HG03039 (cell line): Measurements from ENCODE around the gene FARS2.
A peak's percentile ranks its signal among the peaks of the same experiment; 100 is the strongest.

Experiments used
- ATAC-seq: cut with Tn5 transposase; IDR thresholded peaks from one replicate; pipeline ENCODE4 v1.9.1; 2021; ENCODE audit warnings: mild to moderate bottlenecking, moderate library complexity; ENCODE audit not compliant: unreplicated experiment

Gene FARS2

DNA sequence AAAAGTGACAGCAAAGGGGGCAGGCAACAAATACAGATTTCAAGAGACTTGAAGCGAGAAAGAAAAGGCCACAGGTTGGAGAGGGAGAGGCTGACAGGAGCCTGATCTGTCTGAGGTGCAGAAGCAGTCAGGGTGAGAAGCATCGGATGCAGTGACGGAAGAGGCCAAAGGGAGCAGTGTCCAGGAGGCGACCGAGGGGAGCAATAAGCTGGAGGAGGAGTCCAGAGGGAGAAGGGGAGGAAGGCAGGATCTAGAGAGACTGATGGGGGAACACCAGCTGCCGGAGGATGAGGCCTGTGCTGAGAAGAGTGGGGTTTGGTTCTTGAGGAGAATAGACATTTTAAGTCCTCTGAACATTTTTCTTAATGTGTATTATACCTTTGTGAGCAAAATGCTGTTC, 23.8 kb downstream of the FARS2 start:
- no peak for ATAC-seq

DNA sequence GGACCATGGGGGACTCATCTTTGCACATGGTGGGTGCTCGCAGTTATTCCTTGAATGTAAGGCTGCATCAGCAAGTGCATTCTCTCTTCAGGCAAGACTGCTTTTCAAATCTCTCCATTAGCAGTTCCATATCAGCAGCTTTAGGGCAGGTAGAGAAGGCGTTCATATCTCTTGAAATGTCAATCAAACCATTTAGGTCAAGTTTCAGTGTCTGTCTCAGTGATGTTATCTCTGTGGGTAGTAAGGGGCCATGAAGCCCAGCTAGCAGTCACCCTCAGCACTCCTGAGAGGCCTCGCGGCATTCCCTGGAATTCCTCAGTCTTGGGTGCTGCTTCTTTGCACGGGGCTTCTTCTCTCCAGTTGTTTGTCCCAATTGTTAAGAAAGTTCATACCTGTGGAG, 24.2 kb downstream of the FARS2 start:
- no peak for ATAC-seq

DNA sequence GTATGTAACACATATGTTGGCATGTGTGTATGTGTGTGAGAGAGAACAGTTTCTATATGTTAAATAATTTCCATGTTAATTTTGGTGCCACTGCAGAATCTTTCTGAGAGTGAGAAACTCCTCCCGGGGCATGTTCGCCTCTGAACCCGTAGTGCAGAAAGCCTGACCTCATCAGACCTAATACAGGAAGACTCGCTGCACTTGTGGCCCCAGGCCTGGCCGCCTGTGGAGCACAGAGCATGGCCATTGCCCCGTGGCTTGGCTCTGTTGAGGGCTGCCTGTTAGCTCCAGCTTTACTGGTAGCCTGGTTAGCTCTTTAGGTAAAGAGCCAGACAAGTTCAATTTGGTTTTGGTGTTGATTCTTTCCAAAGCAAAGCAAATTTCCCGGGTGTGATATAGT, 25.5 kb downstream of the FARS2 start:
- ATAC-seq: no peak

DNA sequence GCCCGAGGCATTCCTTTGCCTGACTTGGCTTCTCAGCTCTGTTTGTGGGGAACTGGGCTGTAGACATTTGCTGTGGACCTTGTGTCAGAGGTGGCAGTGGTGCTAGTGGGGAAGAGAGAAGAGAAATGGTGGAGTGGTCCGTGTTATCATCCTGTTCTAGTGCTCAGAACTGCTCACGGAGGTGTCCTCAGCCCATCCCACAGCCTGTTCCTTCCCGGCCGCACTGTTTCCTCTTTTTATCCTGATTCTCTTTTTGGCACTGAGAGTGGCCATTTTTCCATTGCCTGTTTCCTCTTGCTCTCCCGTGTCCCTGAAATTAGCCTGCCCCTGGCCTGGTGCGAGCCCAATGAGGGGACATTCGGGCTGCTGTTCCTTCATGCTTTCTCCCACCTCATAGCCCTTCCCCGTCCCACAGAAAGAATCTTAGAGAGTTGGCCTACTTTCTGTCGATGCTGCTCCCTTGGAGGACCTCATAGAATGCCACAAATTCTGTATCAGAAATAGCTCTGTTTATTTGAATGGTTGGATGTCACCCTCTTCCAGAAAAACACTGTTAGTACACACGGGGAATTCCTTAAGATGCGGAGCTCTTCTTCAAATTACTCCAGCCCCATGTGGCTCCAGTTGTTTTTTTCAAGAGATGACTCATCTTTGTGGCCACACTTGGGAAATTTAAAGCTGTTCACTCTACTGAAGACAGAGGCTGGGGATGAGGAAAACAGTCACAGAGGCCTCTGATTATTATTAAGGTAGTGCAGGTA, 26.1 kb downstream of the FARS2 start:
- ATAC-seq: no peak

DNA sequence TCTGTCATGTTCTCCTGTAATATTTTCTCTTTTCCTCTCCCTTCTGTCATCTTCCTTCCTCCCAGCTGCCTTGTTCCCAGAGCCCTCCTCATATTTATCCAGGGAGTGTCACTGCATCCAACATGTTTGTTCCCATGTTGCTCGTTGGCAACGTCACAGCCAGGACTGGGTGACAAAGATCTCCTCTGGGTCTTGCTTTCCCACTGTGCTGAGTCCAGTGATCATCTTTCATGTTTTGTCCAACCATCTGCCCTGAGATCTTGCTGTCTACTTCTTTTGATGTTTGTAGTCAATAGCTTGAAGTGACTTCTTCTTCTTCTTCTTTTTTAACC, 26.6 kb downstream of the FARS2 start:
- no peak for ATAC-seq

DNA sequence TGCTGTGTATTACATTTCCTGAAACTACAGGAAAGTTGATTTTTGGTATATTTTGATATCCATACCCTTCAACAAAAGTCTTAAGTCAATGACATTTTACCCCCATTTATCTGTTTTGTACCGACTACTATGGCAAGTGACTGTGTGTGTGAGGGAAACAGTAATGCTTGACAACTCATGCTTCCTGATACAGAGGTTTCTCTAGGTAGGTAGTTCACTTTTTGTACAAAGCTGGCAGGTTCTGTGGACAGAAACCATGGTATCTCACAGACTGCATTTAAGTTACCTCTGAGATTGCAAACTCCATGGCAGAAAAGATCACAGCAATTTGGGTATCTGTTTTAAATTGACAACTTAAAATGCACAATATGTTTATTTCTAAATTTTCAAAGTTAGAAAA, 28.8 kb downstream of the FARS2 start:
- ATAC-seq: no peak

DNA sequence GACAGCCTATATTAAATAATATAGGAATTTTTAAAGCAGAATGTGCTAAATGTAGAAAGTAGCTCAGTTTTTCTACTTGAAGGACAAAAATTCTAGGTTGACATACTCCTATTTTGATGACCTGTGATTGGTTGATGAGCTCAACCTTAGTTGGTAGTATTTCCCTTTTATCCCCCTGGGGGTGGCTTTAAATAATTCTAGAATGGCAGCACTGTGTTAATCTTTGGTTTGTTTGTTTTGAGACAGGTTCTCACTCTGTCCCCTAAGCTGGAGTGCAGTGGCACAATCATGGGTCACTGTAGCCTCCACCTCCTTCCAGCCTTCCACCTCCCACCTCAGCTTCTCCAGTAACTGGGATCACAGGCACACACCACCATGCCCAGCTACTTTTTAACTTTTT, 29.2 kb downstream of the FARS2 start:
- no peak for ATAC-seq

DNA sequence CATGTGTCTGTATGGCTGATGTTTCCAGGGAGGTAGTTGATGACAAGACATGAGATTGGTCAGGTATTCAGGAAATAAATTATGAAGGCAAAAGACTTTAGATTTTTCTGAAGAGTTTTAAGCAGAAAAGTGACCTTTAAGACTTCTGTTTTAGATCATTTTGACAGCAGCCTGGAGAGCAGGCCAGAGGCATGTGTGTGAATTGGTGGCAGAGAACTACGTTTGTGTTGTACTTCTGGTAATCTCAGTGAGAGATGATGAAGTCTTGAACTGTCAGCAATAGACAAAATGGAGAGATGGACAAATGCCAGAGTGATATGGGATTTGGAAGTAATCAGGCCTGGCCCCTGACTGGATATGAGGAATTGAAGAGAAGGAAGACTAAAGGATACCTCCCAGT, 30.8 kb downstream of the FARS2 start:
- no peak for ATAC-seq

DNA sequence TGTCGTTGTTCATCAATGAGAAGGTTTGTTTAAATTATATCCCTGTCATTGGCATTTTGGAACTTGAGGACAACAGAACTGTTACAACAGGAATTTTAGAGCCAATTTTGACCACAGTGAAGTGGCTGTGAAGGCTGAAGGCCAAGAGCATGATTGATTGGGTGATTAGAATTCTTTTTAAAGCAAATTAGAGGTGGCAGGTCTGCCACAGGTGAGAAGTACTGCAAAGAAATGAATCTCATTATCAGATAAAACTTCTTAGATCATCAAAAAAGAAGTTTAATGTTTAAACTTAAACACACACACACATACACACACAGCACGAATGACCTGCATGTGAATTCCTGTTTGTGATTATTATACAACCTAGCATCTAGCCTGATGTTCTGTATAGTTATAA, 32.4 kb downstream of the FARS2 start:
- ATAC-seq: no peak

DNA sequence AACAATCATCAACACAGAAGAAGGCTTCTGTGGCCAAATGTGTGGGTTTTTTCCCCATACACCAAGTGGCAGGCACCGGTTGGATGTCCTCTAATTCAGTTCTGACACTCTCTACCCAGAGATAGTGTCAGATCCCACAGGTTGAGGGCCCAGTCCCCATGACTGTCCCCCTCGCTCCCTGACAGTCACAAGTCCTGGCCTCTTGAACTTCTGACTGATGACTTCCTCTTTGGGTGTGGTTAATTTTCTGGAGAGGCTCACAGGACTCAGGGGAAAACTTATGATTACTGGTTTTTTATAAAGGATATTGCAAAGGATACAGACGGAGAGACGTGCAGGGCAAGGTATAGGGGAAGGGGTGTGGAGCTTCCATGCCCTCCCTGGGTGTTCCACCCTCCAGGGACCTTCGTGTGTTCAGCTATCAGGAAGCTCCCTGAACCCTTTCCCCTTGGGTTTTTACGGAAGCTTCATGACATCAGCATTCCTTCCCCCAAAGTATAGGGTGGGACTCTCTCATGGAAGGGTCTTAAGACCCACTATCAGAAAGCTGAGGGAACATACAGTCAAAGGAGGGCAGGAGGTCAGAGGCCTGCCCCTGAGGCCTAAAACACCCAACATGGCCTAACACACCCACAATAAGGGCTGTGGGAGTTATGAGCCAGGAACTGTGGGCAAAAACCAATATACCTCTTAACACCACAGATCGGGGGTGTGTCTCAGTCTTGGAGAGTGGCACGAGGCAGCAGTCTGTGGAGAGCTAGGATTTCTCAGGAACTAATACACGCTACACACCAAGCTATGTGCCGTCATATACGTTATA, 33.3 kb downstream of the FARS2 start:
- ATAC-seq: no peak

DNA sequence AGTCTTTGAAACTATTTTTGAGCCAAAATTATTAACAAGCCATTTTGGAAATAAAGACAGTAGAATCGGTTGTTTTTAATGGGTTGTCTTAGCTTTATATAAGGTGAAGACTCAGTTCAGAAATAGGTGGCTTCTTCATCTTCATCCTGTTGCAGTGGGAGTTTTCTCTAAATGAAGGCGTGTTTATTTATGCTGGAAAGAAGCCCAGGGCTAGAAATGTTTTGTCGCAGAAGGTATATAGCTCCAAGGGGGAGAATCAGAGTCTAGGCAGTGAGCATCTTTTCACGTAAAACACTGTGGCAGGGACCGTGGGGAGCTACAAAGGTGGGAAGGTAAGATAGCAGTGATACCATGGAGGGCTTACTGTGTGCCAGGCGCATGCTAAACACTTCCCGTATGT, 34.3 kb downstream of the FARS2 start:
- ATAC-seq: no peak

DNA sequence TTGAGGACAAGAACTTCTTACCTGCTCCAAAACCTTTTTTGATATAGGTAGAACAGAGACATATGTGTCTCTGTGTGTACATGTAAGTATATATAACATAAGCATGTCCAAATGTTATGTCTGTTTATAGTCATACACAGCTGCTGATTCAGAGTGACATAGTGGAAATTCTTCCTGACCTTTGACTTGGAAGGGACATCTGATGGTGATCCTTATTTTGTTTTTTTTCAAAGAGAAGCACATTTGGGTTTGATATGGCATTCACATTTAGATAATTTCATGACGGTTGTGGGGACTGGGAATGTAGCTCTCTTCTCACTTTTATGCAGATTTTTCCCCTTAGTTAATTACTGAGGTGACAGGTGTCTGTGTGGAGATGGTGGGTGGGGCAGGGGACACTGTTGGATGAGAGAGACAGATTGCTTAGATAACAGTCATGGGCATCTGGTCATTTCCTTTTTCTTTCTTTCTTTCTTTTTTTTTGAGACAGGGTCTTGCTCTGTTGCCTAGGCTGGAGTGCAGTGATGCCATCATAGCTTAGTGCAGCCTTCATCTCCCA, 39.0 kb downstream of the FARS2 start:
- ATAC-seq: no peak

DNA sequence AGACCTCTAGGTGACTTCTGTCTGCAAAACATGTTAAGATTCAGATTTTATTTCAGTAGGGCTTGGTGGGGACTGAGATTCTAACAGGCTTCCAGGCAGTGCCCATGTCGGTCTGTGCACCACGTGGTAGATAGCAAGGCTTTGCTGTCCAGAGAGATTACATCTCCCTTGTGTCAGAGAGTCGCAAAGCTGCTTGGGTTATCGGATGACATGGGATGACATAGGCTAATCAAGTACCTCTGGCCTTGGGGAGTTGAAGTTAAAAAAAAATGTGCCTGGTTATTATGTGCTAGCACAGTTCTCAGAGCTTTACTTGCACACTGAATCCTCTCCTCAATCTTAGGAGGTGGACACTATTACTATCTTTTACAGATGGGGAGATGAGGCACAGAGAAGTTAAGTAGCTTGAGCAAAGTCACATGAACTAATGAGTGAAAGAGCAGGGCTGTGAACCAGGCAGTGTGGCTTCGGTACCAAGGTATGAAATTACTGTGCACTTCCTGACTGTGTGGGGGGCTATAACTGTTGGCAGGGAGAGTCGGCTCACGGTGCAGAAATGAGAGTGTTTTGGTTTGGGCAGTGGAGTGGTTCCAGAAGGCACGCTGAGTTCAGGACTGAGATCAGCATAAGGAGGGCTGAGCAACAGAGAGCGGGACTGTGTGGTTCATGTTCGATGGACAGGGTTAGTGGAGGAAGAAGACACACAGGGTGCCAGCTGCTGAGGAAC, 41.1 kb downstream of the FARS2 start:
- ATAC-seq: peak; percentile 84

DNA sequence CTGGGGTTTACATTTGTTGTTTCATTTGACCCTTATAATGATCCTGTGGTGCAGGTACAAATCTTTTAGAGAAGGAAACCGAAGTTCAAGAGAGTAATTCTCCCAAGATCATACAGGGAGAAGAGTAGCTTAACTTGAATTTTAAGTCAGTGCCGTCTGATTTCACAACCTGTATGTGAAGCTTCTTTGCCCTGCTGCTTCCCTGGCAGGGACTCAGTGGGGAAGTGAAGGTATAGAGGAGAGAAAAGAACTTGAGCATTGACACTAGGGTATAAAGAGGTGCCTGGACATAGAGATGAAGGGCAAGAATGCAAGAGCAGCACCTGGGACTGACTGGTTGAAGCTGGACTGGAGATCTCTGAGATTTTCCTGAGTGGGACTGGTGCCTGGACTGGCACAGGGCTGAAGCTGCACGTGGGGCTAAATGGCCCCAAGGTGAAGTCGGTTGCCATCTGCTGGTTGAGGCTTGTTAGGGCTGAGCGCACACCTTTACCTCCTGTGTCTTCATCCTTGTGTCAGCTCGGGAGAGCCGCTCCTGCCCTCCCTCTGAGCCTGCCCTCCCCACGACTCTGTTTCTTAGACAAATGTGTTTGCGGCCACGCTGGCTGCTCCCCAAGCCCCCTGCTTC, 41.8 kb downstream of the FARS2 start:
- peak; percentile 57 for ATAC-seq

DNA sequence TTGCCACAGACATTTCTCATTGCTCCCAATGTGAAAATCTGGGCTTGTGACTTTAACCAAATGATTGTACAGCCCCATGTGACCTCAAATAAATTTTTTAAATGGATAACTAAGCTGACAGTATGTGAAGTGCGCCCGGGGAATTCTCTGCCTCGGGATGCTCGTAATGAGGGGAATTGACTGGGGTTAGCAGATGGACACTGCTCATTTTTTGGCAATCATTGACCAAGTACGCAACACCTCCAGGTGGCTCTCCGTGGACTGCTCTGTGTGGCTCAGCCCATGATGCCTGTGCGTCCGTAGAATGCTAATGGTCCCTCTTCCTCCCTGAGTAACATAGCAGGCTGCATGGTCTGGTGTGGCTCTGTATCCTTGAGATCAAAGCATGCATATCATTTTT, 42.4 kb downstream of the FARS2 start:
- ATAC-seq: no peak

DNA sequence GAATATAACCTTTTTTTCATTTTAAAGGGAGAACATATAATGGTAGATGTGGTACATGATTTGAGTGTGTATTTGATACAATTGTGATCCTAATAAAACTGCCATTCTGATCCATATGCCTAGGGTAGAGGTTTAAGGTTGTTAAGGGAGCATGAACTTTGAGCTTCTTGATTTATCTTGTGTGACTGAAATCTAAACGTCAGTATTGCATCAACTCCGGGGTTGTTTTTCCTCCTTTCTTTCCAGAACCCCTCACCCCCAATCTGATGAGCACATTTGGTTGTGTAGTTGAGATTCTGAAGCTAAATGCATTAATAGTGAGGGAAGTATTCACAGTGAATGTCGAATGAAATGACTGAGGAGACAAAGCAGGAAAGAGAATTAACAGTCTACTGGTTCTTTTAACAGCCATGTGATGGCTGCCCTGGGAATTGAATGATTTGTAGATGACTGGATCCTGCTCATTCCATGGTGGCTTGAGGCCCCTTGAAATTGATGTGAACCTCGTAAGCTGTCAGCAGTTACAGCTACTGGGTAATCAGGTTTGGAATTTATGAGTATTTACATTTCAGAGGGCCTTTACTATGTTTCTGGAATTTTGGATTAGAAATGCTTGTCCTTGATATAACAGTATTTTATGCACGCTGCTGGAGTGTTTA, 44.8 kb downstream of the FARS2 start:
- no peak for ATAC-seq

DNA sequence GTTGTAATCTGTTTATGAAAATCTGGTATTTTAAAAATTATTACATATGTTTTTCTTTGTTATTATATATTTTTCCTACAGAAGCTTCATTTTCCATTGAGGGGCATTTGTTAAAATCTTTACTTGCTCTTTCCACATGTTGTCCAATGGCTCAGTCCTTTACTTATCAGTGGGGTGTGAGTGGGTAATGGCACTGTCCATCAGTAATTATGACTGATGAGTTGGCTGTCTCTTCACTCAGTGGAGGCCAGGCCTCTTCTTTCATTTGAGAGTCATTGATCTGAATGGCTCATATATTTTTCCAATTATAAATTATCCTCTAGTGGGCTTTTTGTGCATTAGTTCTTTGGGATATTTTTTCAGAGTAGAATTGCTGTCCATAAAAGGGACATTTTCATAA, 45.7 kb downstream of the FARS2 start:
- ATAC-seq: no peak

DNA sequence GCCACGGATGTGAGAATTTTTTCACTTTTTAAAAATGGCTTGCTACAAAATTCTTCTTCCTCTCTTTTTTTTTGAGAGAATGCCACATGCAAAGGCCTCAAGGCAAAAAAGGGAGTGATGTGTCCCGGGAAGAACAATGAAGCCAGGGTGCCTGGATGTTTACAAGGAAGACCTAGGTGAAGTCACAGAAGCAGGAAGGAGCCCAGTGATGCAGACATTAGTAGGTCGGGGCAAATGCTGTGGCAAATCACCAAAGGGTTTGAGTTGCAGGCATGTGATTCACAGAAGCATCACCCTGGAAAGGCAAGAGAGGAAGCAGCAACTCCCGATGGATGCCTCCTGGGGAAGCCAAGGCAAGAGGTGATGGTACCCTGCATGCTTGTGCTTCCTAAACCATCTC, 46.8 kb downstream of the FARS2 start:
- no peak for ATAC-seq

DNA sequence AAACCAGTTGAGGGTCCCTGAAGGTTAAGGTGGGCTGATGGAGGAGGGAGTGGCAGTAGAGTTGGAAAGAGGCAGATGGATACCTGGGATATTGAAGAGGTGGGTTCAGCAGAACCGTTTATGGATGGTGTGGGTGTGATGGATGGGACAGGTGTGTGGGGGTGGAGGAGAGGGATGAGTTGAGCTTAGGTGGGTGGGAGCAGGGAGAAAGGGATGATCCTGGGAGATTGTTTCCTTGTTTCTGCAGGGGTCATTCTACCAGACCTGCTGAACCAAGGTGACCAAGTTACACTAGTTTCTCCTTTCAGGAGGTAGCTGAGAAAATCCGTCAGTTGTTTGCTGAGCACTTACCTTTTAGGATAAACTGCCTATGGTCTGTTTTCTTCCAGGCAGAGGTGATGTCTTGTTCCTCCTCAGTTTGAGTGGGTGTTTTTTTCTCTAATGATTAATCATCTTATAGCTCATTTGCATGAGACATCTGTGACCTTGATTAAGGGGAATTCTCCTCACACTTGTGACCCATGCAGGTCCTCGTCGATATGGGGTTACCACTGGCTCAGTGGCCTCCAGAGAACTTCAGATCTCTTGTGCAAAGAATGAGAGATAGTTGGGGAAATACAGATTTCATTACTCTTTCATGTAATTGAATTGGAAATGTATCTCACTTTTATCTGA, 53.0 kb downstream of the FARS2 start:
- ATAC-seq: no peak

DNA sequence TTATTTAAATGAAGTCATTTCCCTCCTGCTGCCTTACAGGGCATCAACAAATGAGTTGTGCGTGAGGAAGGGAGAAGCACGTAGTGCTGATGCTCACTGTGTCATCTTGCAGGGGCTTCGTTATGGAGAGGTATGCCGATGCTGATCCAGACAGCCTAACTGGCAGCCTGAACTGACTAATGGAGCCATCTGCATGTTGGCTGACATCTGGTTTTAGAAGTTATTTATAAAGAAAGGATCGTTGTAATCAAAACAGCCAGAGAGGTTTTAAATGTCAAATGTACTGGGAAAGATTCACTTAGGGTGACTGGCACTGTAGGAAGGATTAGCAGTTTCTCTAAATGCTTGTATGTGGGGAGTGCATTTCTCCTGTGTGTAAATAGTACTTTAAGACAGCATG, 54.6 kb downstream of the FARS2 start:
- ATAC-seq: no peak
